Neural cell (in vitro differentiated cells): ENCODE measurements around the gene DUS1L.
A peak's percentile ranks its signal among the peaks of the same experiment; 100 is the strongest.

Experiments used
- EP300 ChIP-seq: fragments of 450-650 bp; conservative IDR thresholded peaks from 2 replicates; pipeline ENCODE4 v1.6.1; 2014; ENCODE audit warnings: antibody characterized with exemption, mild to moderate bottlenecking, moderate library complexity; ENCODE audit not compliant: poor library complexity, severe bottlenecking
- EZH2 ChIP-seq: fragments of 200-600, 300-800 bp; shearing (Covaris generic), sonication (generic); IDR thresholded peaks from 2 replicates; pipeline ENCODE4 v1.6.1; 2014; ENCODE audit warnings: antibody characterized with exemption, low read length, borderline replicate concordance, mild to moderate bottlenecking; ENCODE audit not compliant: insufficient read depth, poor library complexity, severe bottlenecking
- POLR2AphosphoS5 ChIP-seq: IDR thresholded peaks from 2 replicates; pipeline ENCODE4 v1.6.1; 2012
- RAD21 ChIP-seq: fragments of 450-650 bp; conservative IDR thresholded peaks from 2 replicates; pipeline ENCODE4 v1.6.1; 2014; ENCODE audit warnings: antibody characterized with exemption, mild to moderate bottlenecking, moderate library complexity
- TAF1 ChIP-seq: IDR thresholded peaks from 2 replicates; pipeline ENCODE4 v1.6.1; 2012; ENCODE audit warnings: low read depth
- TF ChIP-seq, protein P1 (sequence below): fragments of 450-650 bp; IDR thresholded peaks from 2 replicates; pipeline ENCODE4 v1.5.1; 2014; ENCODE audit warnings: antibody characterized with exemption, mild to moderate bottlenecking, moderate library complexity; ENCODE audit not compliant: poor library complexity, severe bottlenecking
- TF ChIP-seq, protein P2 (sequence below): IDR thresholded peaks from 2 replicates; pipeline ENCODE4 v1.6.1; 2012; ENCODE audit warnings: borderline replicate concordance

DNA sequence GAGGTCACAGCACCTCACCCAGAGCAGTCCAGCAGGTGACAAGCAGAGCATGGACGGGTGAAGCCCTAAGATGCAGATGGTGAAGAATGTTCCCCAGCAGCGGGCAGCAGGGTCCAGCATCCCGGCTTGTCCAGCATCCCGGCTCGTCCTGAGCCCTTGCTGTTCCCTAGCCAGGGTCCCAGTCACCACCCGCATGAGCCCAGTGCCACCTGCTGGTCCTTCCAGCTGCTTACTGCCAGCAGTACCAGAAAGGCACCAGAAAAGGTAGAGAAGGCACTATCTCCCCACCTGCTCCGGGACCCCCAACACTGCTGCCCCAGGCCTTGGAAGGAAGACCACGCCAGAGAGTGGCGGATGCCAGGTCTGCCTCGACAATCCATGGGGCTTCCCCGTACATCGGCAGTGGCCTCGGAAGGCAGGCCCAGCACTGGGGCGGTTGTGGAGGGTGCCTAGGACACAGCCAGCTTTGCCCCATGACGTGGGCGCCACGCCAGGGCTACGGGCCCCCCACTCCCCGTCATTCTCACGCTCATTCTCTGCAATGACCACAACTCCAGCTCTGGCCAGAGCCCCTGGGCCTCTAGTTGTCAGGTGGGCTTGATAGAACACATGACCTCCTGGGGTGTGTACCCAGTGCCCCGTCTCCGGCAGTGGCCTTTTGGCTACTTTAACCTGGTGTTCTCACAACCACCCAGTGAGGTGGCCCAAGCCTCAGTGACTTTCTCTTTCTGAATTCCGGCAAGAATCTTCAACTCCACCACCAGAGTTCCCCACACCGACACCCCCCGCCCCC lies 44.3 kb downstream of the DUS1L start:
- no peak for TF ChIP-seq TAF1
- TF ChIP-seq, protein P1, sequence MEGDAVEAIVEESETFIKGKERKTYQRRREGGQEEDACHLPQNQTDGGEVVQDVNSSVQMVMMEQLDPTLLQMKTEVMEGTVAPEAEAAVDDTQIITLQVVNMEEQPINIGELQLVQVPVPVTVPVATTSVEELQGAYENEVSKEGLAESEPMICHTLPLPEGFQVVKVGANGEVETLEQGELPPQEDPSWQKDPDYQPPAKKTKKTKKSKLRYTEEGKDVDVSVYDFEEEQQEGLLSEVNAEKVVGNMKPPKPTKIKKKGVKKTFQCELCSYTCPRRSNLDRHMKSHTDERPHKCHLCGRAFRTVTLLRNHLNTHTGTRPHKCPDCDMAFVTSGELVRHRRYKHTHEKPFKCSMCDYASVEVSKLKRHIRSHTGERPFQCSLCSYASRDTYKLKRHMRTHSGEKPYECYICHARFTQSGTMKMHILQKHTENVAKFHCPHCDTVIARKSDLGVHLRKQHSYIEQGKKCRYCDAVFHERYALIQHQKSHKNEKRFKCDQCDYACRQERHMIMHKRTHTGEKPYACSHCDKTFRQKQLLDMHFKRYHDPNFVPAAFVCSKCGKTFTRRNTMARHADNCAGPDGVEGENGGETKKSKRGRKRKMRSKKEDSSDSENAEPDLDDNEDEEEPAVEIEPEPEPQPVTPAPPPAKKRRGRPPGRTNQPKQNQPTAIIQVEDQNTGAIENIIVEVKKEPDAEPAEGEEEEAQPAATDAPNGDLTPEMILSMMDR, result peak; percentile 72
- TF ChIP-seq EZH2, result no peak
- TF ChIP-seq, protein P2, sequence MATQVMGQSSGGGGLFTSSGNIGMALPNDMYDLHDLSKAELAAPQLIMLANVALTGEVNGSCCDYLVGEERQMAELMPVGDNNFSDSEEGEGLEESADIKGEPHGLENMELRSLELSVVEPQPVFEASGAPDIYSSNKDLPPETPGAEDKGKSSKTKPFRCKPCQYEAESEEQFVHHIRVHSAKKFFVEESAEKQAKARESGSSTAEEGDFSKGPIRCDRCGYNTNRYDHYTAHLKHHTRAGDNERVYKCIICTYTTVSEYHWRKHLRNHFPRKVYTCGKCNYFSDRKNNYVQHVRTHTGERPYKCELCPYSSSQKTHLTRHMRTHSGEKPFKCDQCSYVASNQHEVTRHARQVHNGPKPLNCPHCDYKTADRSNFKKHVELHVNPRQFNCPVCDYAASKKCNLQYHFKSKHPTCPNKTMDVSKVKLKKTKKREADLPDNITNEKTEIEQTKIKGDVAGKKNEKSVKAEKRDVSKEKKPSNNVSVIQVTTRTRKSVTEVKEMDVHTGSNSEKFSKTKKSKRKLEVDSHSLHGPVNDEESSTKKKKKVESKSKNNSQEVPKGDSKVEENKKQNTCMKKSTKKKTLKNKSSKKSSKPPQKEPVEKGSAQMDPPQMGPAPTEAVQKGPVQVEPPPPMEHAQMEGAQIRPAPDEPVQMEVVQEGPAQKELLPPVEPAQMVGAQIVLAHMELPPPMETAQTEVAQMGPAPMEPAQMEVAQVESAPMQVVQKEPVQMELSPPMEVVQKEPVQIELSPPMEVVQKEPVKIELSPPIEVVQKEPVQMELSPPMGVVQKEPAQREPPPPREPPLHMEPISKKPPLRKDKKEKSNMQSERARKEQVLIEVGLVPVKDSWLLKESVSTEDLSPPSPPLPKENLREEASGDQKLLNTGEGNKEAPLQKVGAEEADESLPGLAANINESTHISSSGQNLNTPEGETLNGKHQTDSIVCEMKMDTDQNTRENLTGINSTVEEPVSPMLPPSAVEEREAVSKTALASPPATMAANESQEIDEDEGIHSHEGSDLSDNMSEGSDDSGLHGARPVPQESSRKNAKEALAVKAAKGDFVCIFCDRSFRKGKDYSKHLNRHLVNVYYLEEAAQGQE, result no peak
- peak; percentile 76 for TF ChIP-seq RAD21
- no peak for TF ChIP-seq POLR2AphosphoS5
- no peak for TF ChIP-seq EP300
